Fibroblast of lung (primary cell): ENCODE results near the gene PANX3. TPM values are rescaled to one million over a fixed set of nuclear protein-coding genes. Genes with fewer than 3 reads are reported as not detected.

ENCODE experiments used
- DNase-seq, 2 donors: peaks; one replicate each; pipeline versions ENCODE4 v3.0.0 to v3.0.0-alpha.2; 2010; ENCODE audit warnings: low read depth in 2 of 2
- H2AFZ ChIP-seq: 2 replicates; pipeline ENCODE4 v1.5.1; 2012; ENCODE audit warnings: low read length, control low read depth, inconsistent platforms
- H3K27ac ChIP-seq: 2 replicates; pipeline ENCODE4 v1.5.1; 2011; ENCODE audit warnings: low read length, control low read depth; ENCODE audit not compliant: insufficient read depth
- H3K27me3 ChIP-seq: 2 replicates; pipeline ENCODE4 v1.5.1; 2011; ENCODE audit warnings: mild to moderate bottlenecking, low read length; ENCODE audit not compliant: control insufficient read depth, insufficient read depth
- H3K36me3 ChIP-seq: 2 replicates; pipeline ENCODE4 v1.5.1; 2011; ENCODE audit warnings: low read length; ENCODE audit not compliant: control insufficient read depth, insufficient read depth
- H3K4me1 ChIP-seq: 2 replicates; pipeline ENCODE4 v1.5.1; 2011; ENCODE audit warnings: low read length; ENCODE audit not compliant: control insufficient read depth, insufficient read depth; ENCODE audit errors: extremely low read depth
- H3K4me2 ChIP-seq: 2 replicates; pipeline ENCODE4 v1.5.1; 2011; ENCODE audit warnings: low read length, control low read depth; ENCODE audit not compliant: insufficient read depth; ENCODE audit errors: extremely low read depth
- H3K4me3 ChIP-seq, 4 experiments: fragments of 200-600 bp in 1 of 4; sonication (generic) in 1 of 4; replicated peaks in 1 of 4; 2 replicates each; pipeline ENCODE4 v1.5.1; 2011 to 2016; ENCODE audit warnings: low read length in 4 of 4, low read depth in 3 of 4, mild to moderate bottlenecking in 3 of 4, control low read depth in 2 of 4, inconsistent platforms in 1 of 4, mixed read lengths in 1 of 4; ENCODE audit not compliant: insufficient read depth in 1 of 4; ENCODE audit errors: control extremely low read depth in 1 of 4
- H3K79me2 ChIP-seq: 2 replicates; pipeline ENCODE4 v1.5.1; 2012; ENCODE audit warnings: mild to moderate bottlenecking, low read length, inconsistent platforms; ENCODE audit not compliant: control insufficient read depth, insufficient read depth
- H3K9ac ChIP-seq: 2 replicates; pipeline ENCODE4 v1.5.1; 2011; ENCODE audit warnings: mild to moderate bottlenecking, low read length, control low read depth; ENCODE audit not compliant: insufficient read depth
- H3K9me3 ChIP-seq: 2 replicates; pipeline ENCODE4 v1.5.1; 2012; ENCODE audit warnings: low read depth, low read length; ENCODE audit not compliant: control insufficient read depth, insufficient read depth
- H4K20me1 ChIP-seq: 2 replicates; pipeline ENCODE4 v1.5.1; 2011; ENCODE audit warnings: low read length; ENCODE audit not compliant: control insufficient read depth, insufficient read depth; ENCODE audit errors: extremely low read depth
- EZH2 ChIP-seq: IDR thresholded peaks from 2 replicates; pipeline ENCODE4 v1.5.1; 2012; ENCODE audit warnings: low read length, control low read depth, mild to moderate bottlenecking; ENCODE audit errors: missing control alignments
- polyA plus RNA-seq, 2 donors: library from polyadenylated mRNA; depleted of rRNA in 1 of 2; stranded (reverse) in 1 of 2; unstranded in 1 of 2; fragments of >200 nt; gene quantifications; 2 replicates each; pipeline ENCODE4 v1.2.1, GENCODE V29; 2011 to 2012; ENCODE audit warnings: missing spikeins in 1 of 2
- total RNA-seq: library from RNA; depleted of rRNA; stranded (reverse); fragments of >200 nt; gene quantifications from 2 replicates; pipeline ENCODE4 v1.2.1, GENCODE V29; 2014
- TF ChIP-seq, protein P1 (sequence below), 2 donors: IDR thresholded peaks in 1 of 2; conservative IDR thresholded peaks in 1 of 2; 1 replicate in 1 of 2; 2 replicates in 1 of 2; pipeline ENCODE4 v1.5.1; 2011 to 2012; ENCODE audit warnings: low read length in 2 of 2, control low read depth in 1 of 2, inconsistent platforms in 1 of 2, low read depth in 1 of 2, mild to moderate bottlenecking in 1 of 2

The PANX3 gene
- total and polyA plus RNA-seq, 2 donors (not counting 1 experiment from before 2014, with no cell fraction given), result not detected

DNA sequence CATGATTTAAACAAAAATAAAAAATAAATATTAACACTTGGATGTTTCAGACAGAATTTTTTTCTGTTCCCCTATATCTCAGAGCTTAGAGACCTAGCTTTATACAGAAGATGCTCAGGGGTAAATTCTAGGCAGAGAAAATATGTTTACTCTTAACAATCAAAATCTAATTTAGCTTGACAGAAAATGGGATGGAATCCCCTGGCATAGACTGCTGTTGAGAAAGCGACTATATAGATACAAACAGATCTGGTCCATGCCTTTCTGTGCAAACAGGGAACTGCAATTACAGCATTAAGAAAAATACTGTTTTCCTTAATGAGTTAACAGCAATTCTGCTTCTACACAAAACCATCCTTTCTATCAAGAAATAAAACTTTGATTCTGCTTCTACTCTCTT lies 47.8 kb downstream of the PANX3 start:
- no peaks in the 10 kb centered on the region for H3K36me3 ChIP-seq
- no peaks in the 10 kb centered on the region for H3K4me1 ChIP-seq
- H3K4me2 ChIP-seq, result no peak overlapping the region
- H3K9ac ChIP-seq, result no peak overlapping the region
- H4K20me1 ChIP-seq, result no peaks in the 10 kb centered on the region
- H3K27ac ChIP-seq, result no peak overlapping the region
- no peak overlapping the region for H2AFZ ChIP-seq
- H3K4me3 ChIP-seq, result no peak overlapping the region
- TF ChIP-seq, protein P1, sequence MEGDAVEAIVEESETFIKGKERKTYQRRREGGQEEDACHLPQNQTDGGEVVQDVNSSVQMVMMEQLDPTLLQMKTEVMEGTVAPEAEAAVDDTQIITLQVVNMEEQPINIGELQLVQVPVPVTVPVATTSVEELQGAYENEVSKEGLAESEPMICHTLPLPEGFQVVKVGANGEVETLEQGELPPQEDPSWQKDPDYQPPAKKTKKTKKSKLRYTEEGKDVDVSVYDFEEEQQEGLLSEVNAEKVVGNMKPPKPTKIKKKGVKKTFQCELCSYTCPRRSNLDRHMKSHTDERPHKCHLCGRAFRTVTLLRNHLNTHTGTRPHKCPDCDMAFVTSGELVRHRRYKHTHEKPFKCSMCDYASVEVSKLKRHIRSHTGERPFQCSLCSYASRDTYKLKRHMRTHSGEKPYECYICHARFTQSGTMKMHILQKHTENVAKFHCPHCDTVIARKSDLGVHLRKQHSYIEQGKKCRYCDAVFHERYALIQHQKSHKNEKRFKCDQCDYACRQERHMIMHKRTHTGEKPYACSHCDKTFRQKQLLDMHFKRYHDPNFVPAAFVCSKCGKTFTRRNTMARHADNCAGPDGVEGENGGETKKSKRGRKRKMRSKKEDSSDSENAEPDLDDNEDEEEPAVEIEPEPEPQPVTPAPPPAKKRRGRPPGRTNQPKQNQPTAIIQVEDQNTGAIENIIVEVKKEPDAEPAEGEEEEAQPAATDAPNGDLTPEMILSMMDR (conservative IDR thresholded peaks at IDR 0.05 in 1 of 2, IDR thresholded peaks at IDR 0.05 in 1 of 2; ENCODE audit: low read depth in 1 of 2, low read length in 2 of 2), result no peak
- TF ChIP-seq EZH2, result no peak
- H3K79me2 ChIP-seq, result no peaks in the 10 kb centered on the region
- no peak for DNase-seq
- H3K27me3 ChIP-seq, result no peaks in the 10 kb centered on the region
- no peaks in the 10 kb centered on the region for H3K9me3 ChIP-seq

- H3K4me1 ChIP-seq, result no peaks in the 10 kb centered on the region
- H3K9ac ChIP-seq, result no peak overlapping the region
- H3K9me3 ChIP-seq, result no peaks in the 10 kb centered on the region
- DNase-seq, result no peak
- H3K4me2 ChIP-seq, result no peak overlapping the region
- TF ChIP-seq, protein P1 (conservative IDR thresholded peaks at IDR 0.05 in 1 of 2, IDR thresholded peaks at IDR 0.05 in 1 of 2; ENCODE audit: low read depth in 1 of 2, low read length in 2 of 2), result no peak
- no peak for TF ChIP-seq EZH2
- H3K79me2 ChIP-seq, result no peaks in the 10 kb centered on the region
- no peak overlapping the region for H2AFZ ChIP-seq
- no peaks in the 10 kb centered on the region for H3K36me3 ChIP-seq
- no peak overlapping the region for H3K27ac ChIP-seq
- no peaks in the 10 kb centered on the region for H4K20me1 ChIP-seq
- H3K27me3 ChIP-seq, result no peaks in the 10 kb centered on the region
- H3K4me3 ChIP-seq, result no peak overlapping the region
Measured at GRCh38 chr11:124661553-124661952, 50.3 kb downstream of the PANX3 start.

- Histone ChIP-seq H3K27me3 (no peaks in the 10 kb centered on the region), H3K9me3 (no peaks in the 10 kb centered on the region), H3K27ac (no peak overlapping the region), H3K4me1 (no peaks in the 10 kb centered on the region), H3K79me2 (no peaks in the 10 kb centered on the region), H4K20me1 (no peaks in the 10 kb centered on the region), H2AFZ (no peak overlapping the region), H3K4me2 (no peak overlapping the region), H3K9ac (no peak overlapping the region), H3K36me3 (no peaks in the 10 kb centered on the region), H3K4me3 (no peak overlapping the region)
- TF ChIP-seq, protein P1 (conservative IDR thresholded peaks at IDR 0.05 in 1 of 2, IDR thresholded peaks at IDR 0.05 in 1 of 2; ENCODE audit: low read depth in 1 of 2, low read length in 2 of 2), result no peak
- TF ChIP-seq EZH2, result no peak
- DNase-seq, result no peak
Measured at GRCh38 chr11:124662106-124662505, 50.9 kb downstream of the PANX3 start.
